Smooth muscle cell (in vitro differentiated cells): ENCODE data around the gene ZFYVE27. TPM values are rescaled to one million over a fixed set of nuclear protein-coding genes. Genes with fewer than 3 reads are reported as not detected.

ENCODE experiments used
- DNase-seq: peaks from one replicate; lab custom pipeline; 2025; ENCODE audit not compliant: unreplicated experiment; lab: John Stamatoyannopoulos, UW
- H2AFZ ChIP-seq: fragments of 200-600 bp; sonication (generic); 2 replicates; pipeline ENCODE4 v1.6.0; 2016; ENCODE audit warnings: antibody characterized with exemption, low read depth, mild to moderate bottlenecking
- H3F3A ChIP-seq: fragments of 200-600 bp; sonication (generic); 2 replicates; pipeline ENCODE4 v1.6.0; 2017; ENCODE audit warnings: antibody characterized with exemption, low read depth
- H3K27ac ChIP-seq: fragments of 200-600 bp; sonication (generic); 2 replicates; pipeline ENCODE4 v1.5.1; 2016; ENCODE audit warnings: low read depth, mild to moderate bottlenecking
- H3K27me3 ChIP-seq: fragments of 200-600 bp; sonication (generic); 2 replicates; pipeline ENCODE4 v1.6.1; 2016; ENCODE audit warnings: low read depth, mild to moderate bottlenecking
- H3K36me3 ChIP-seq: fragments of 200-600 bp; sonication (generic); 2 replicates; pipeline ENCODE4 v1.5.1; 2016; ENCODE audit warnings: low read depth
- H3K4me1 ChIP-seq: fragments of 200-600 bp; sonication (generic); 2 replicates; pipeline ENCODE4 v1.5.1; 2016; ENCODE audit warnings: low read depth
- H3K4me2 ChIP-seq: fragments of 200-600 bp; sonication (generic); 2 replicates; pipeline ENCODE4 v1.6.0; 2016; ENCODE audit warnings: mild to moderate bottlenecking
- H3K4me3 ChIP-seq: fragments of 200-600 bp; sonication (generic); 2 replicates; pipeline ENCODE4 v1.5.1; 2016; ENCODE audit warnings: mild to moderate bottlenecking
- H3K79me2 ChIP-seq: fragments of 200-600 bp; sonication (generic); 2 replicates; pipeline ENCODE4 v1.6.0; 2016; ENCODE audit warnings: low read depth, mild to moderate bottlenecking
- H3K9ac ChIP-seq: fragments of 200-600 bp; sonication (generic); 2 replicates; pipeline ENCODE4 v1.6.0; 2016; ENCODE audit warnings: low read depth
- H3K9me3 ChIP-seq: fragments of 200-600 bp; sonication (generic); replicated peaks from 2 replicates; pipeline ENCODE4 v1.5.1; 2016; ENCODE audit warnings: low read depth
- H4K20me1 ChIP-seq: fragments of 200-600 bp; sonication (generic); 2 replicates; pipeline ENCODE4 v1.6.0; 2016; ENCODE audit warnings: low read depth
- WGBS: methylation state at CpG from one replicate; pipeline ENCODE4 v1.1.7; 2016; ENCODE audit warnings: low lambda C conversion rate; 5-methylcytosine and 5-hydroxymethylcytosine counted together
- polyA plus RNA-seq: library from polyadenylated mRNA; unstranded; fragments of >200 nt; fragmentation: Nextera tagmentation; extraction: Ambion mirVana; gene quantifications from 2 replicates; pipeline ENCODE4 v1.2.1, GENCODE V29; 2016
- total RNA-seq: library from RNA; depleted of rRNA; stranded (reverse); fragments of >200 nt; gene quantifications from 2 replicates; pipeline ENCODE4 v1.2.3, GENCODE V29; 2014
- TF ChIP-seq, protein P1 (sequence below): fragments of 200-600 bp; sonication (generic); IDR thresholded peaks from 2 replicates; pipeline ENCODE4 v1.5.1; 2017; ENCODE audit warnings: borderline replicate concordance, mild to moderate bottlenecking, antibody characterized with exemption; ENCODE audit not compliant: insufficient read depth, poor library complexity, severe bottlenecking

Gene ZFYVE27
- total and polyA plus RNA-seq, 2 experiments from 2014 or later: 7.0 to 11.4 TPM

DNA sequence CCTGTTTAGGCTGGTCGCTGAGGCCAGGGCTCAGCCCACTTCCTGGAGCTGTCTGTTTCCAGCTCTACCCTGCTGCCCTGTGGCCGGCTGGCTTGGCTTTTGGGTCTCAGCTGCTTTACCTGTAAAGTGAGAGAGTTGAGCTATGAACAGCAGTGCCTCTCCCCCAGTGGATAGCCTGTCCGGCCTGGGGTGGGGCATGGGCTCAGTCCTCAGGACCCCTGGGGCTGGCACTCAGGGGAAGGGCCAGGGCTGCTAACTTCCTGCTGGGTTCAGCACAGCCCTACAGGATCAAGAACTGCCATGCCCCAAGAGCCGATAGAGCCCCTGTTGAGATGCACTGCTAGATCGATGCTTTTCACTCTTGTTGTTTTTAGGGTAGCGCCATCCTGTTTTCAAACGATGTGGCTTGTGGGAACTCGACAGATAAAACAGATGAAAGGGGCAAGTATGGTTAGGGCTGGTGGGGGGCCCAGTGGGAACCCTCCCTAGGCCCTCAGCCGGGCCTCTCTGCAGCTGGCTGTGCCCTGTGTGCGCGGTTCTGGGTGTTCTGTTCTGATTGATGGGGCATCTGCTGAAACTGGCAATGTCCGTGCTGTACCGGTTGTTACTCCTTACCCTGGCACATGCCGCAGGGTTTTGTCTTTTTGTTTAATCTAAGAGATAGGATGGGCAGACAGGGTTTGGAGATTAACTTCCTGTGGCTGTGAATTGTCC is 44.8 kb downstream of the ZFYVE27 start:
- peaks cover 9% of the 10 kb centered on the region for H3K27me3 ChIP-seq
- DNase-seq: no peak
- no peaks in the 10 kb centered on the region for H4K20me1 ChIP-seq
- TF ChIP-seq, protein P1, sequence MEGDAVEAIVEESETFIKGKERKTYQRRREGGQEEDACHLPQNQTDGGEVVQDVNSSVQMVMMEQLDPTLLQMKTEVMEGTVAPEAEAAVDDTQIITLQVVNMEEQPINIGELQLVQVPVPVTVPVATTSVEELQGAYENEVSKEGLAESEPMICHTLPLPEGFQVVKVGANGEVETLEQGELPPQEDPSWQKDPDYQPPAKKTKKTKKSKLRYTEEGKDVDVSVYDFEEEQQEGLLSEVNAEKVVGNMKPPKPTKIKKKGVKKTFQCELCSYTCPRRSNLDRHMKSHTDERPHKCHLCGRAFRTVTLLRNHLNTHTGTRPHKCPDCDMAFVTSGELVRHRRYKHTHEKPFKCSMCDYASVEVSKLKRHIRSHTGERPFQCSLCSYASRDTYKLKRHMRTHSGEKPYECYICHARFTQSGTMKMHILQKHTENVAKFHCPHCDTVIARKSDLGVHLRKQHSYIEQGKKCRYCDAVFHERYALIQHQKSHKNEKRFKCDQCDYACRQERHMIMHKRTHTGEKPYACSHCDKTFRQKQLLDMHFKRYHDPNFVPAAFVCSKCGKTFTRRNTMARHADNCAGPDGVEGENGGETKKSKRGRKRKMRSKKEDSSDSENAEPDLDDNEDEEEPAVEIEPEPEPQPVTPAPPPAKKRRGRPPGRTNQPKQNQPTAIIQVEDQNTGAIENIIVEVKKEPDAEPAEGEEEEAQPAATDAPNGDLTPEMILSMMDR: no peak
- no peaks in the 10 kb centered on the region for H3K79me2 ChIP-seq
- no peaks in the 10 kb centered on the region for H3K36me3 ChIP-seq
- no peak overlapping the region for H2AFZ ChIP-seq
- H3F3A ChIP-seq: no peaks in the 10 kb centered on the region
- peaks cover 8% of the 10 kb centered on the region for H3K4me1 ChIP-seq
- H3K4me2 ChIP-seq: no peak overlapping the region
- no peaks in the 10 kb centered on the region for H3K9me3 ChIP-seq
- 76% methylated on average over 14 of the region's 14 CpGs for WGBS
- H3K27ac ChIP-seq: no peak overlapping the region
- no peak overlapping the region for H3K9ac ChIP-seq
- H3K4me3 ChIP-seq: no peak overlapping the region

DNA sequence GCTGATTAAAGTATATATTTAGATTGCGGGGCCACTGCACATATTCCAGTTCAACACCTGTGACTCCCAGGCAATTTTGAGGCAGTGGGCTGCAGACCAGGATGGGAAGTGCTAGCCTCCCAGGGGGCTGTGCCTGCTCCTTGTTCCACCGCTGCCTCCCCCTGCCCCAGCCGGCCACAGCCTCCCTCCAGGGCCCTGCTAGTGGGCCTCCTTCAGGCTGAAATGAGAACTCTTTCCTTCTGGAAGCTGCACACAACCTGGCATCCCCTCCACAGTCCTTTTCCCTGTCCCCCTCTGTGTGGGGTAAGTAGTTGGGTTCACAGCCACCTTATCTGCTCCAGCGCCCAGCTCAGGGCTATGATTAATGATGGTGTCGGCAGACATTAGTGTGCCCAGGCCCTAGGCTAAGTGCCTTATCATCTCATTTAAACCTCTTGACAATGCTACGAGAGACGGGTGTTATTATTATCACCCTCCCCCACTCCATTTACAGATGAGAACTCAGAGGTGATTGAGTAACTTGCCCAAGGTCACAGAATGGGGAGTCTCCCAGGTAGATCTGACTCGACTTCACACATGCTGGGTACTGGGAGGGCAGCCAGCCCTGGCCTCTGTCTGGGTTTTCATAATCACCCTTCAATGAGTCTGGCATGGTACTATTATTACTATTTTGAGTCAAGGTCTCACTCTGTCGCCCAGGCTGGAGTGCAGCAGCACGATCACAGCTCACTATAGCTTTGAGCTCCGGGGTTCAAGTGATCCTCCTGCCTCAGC is 45.7 kb downstream of the ZFYVE27 start:
- no peaks in the 10 kb centered on the region for H3F3A ChIP-seq
- H3K9ac ChIP-seq: no peak overlapping the region
- DNase-seq: no peak
- H3K79me2 ChIP-seq: no peaks in the 10 kb centered on the region
- no peak overlapping the region for H2AFZ ChIP-seq
- no peaks in the 10 kb centered on the region for H3K36me3 ChIP-seq
- H3K9me3 ChIP-seq: no peaks in the 10 kb centered on the region
- H4K20me1 ChIP-seq: no peaks in the 10 kb centered on the region
- H3K27ac ChIP-seq: no peak overlapping the region
- H3K4me2 ChIP-seq: no peak overlapping the region
- peaks cover 8% of the 10 kb centered on the region for H3K4me1 ChIP-seq
- TF ChIP-seq, protein P1: no peak
- WGBS: 64% methylated on average over 11 of the region's 11 CpGs
- no peak overlapping the region for H3K4me3 ChIP-seq
- H3K27me3 ChIP-seq: peaks cover 13% of the 10 kb centered on the region

DNA sequence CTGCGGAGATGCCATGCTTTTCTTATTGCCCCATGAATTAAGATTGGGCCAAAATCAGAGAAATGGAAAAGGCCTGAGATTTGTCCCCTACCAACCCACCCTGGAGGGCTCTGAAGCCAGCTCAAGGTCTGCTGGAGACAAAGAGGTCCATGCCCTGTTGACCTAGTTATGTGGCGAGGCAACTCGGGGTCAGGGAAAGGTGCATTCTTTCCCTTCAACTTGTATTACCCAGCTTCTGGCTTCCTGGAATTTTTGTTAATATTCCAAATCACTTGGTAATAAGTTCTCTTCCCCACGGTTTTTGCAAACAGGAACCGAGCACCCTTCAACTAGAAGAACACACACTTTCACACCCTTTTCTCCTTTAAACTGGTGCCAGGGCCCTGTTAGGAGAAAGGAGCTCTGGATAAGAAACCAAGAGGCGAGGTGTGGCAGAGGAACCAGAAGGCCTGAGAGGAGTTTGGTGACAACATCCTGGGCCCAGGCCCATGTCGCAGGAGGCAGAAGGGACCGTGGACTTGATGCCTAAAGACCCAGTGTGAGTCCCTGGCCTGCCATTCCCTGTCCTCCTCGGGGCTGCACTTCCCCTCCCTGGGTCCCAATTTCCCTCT is 47.4 kb downstream of the ZFYVE27 start:
- no peaks in the 10 kb centered on the region for H3K36me3 ChIP-seq
- H3K4me1 ChIP-seq: peaks cover 8% of the 10 kb centered on the region
- no peak overlapping the region for H3K27ac ChIP-seq
- WGBS: 94% methylated on average over 9 of the region's 9 CpGs
- H3K79me2 ChIP-seq: no peaks in the 10 kb centered on the region
- no peaks in the 10 kb centered on the region for H3K9me3 ChIP-seq
- DNase-seq: no peak
- H3K4me2 ChIP-seq: no peak overlapping the region
- H3K4me3 ChIP-seq: no peak overlapping the region
- no peak overlapping the region for H2AFZ ChIP-seq
- TF ChIP-seq, protein P1: no peak
- H4K20me1 ChIP-seq: no peaks in the 10 kb centered on the region
- no peaks in the 10 kb centered on the region for H3F3A ChIP-seq
- no peak overlapping the region for H3K9ac ChIP-seq
- peaks cover 17% of the 10 kb centered on the region for H3K27me3 ChIP-seq
